K562 (cell line): ENCODE data around the gene C11orf98. TPM values are rescaled to one million over a fixed set of nuclear protein-coding genes. Genes with fewer than 3 reads are reported as not detected.

Experiments
- BCOR ChIP-seq: fragments of 450-650 bp; IDR thresholded peaks from 2 replicates; pipeline ENCODE4 v1.6.1; 2016
- DACH1 ChIP-seq: fragments of 450-650 bp; IDR thresholded peaks from 2 replicates; pipeline ENCODE4 v1.6.1; 2018; ENCODE audit not compliant: partially characterized antibody
- DNMT1 ChIP-seq: fragments of 450-650 bp; IDR thresholded peaks from 2 replicates; pipeline ENCODE4 v1.6.1; 2016; ENCODE audit warnings: antibody characterized with exemption, mild to moderate bottlenecking
- E2F3 ChIP-seq: fragments of 250-450 bp; sonication (Bioruptor Pico); IDR thresholded peaks from 2 replicates; pipeline ENCODE4 v1.4.0; 2020; ENCODE audit warnings: mild to moderate bottlenecking
- FIP1L1 ChIP-seq: fragments of 200-400 bp; formaldehyde crosslinking; IDR thresholded peaks from 2 replicates; pipeline ENCODE4 v1.6.1; 2018; ENCODE audit warnings: mild to moderate bottlenecking, low read depth, low read length; ENCODE audit not compliant: poor library complexity, severe bottlenecking
- FOXJ2 ChIP-seq: fragments of 200-800 bp; sonication (Bioruptor generic); IDR thresholded peaks from 2 replicates; pipeline ENCODE4 v1.6.1; 2016; ENCODE audit warnings: missing genetic modification characterization, missing compliant biosample characterization
- FOXJ3 ChIP-seq: sonication (generic); formaldehyde crosslinking; IDR thresholded peaks from 2 replicates; pipeline ENCODE4 v1.4.0; 2020; ENCODE audit warnings: mild to moderate bottlenecking, missing genetic modification reagents
- GATA2 ChIP-seq: sonication (generic); formaldehyde crosslinking; IDR thresholded peaks from 2 replicates; pipeline ENCODE4 v1.4.0; 2020; ENCODE audit warnings: mild to moderate bottlenecking, missing genetic modification reagents
- HDAC3 ChIP-seq: fragments of 450-650 bp; IDR thresholded peaks from 2 replicates; pipeline ENCODE4 v1.6.1; 2018; ENCODE audit warnings: borderline replicate concordance, mild to moderate bottlenecking, moderate library complexity; ENCODE audit not compliant: partially characterized antibody
- KHSRP ChIP-seq: fragments of 450-650 bp; IDR thresholded peaks from 2 replicates; pipeline ENCODE4 v1.6.1; 2017
- MEF2A ChIP-seq: IDR thresholded peaks from 2 replicates; pipeline ENCODE4 v1.6.1; 2011; ENCODE audit warnings: low read depth, mild to moderate bottlenecking, low read length, moderate library complexity; ENCODE audit not compliant: control insufficient read depth
- MTA3 ChIP-seq: fragments of 450-650 bp; formaldehyde crosslinking; IDR thresholded peaks from 2 replicates; pipeline ENCODE4 v1.6.1; 2017; ENCODE audit warnings: mild to moderate bottlenecking, borderline replicate concordance
- NFIC ChIP-seq: fragments of 450-650 bp; IDR thresholded peaks from 2 replicates; pipeline ENCODE4 v1.6.1; 2017; ENCODE audit warnings: mild to moderate bottlenecking, inconsistent platforms
- PHB ChIP-seq: fragments of 250-450 bp; sonication (Bioruptor Pico); IDR thresholded peaks from 2 replicates; pipeline ENCODE4 v1.5.0; 2021
- PRMT5 ChIP-seq: sonication (generic); formaldehyde crosslinking; IDR thresholded peaks from 2 replicates; pipeline ENCODE4 v1.5.0; 2020; ENCODE audit warnings: missing genetic modification reagents
- SIRT6 ChIP-seq: IDR thresholded peaks from one replicate; pipeline ENCODE4 v1.6.1; 2012; ENCODE audit warnings: low read depth, mild to moderate bottlenecking, control low read depth, inconsistent platforms, low read length, moderate library complexity
- SMARCC2 ChIP-seq: fragments of 450-650 bp; IDR thresholded peaks from 2 replicates; pipeline ENCODE4 v1.6.1; 2017; ENCODE audit warnings: antibody characterized with exemption, moderate library complexity, mild to moderate bottlenecking, low read depth
- STAT5A ChIP-seq: IDR thresholded peaks from 2 replicates; pipeline ENCODE4 v1.6.1; 2012; ENCODE audit warnings: low read length, inconsistent platforms, borderline replicate concordance
- SUPT5H ChIP-seq: fragments of 450-650 bp; IDR thresholded peaks from 2 replicates; pipeline ENCODE4 v1.6.1; 2016
- TAF1 ChIP-seq: IDR thresholded peaks from 2 replicates; pipeline ENCODE4 v1.6.1; 2011; ENCODE audit warnings: mild to moderate bottlenecking, low read length, moderate library complexity; ENCODE audit not compliant: insufficient read depth, control insufficient read depth, severe bottlenecking; ENCODE audit errors: extremely low read depth
- ZKSCAN3 ChIP-seq: fragments of 250-450 bp; sonication (Bioruptor Pico); IDR thresholded peaks from 2 replicates; pipeline ENCODE4 v1.4.0; 2020
- ZNF12 ChIP-seq: sonication (generic); formaldehyde crosslinking; IDR thresholded peaks from 2 replicates; pipeline ENCODE4 v1.4.0; 2020; ENCODE audit warnings: mild to moderate bottlenecking, missing genetic modification reagents
- polyA plus RNA-seq, 8 experiments: library from polyadenylated mRNA; depleted of rRNA in 4 of 8; stranded (reverse) in 5 of 8; unstranded in 3 of 8; fragments of >200 nt; fragmentation: Nextera tagmentation in 2 of 8; fragmentation: Illumina TruSeq in 1 of 8; extraction: Ambion mirVana in 2 of 8; extraction: Trizol in 1 of 8; gene quantifications; 2 replicates each; pipeline versions ENCODE4 v1.2.1 to v1.2.3, GENCODE V29; 2011 to 2014; ENCODE audit warnings: inconsistent platforms in 1 of 8, missing spikeins in 1 of 8
- total RNA-seq, 7 experiments: library from RNA; depleted of rRNA in 6 of 7; stranded (reverse); fragments of >200 nt in 6 of 7; fragmentation: Illumina TruSeq in 2 of 7; extraction: Trizol in 2 of 7; gene quantifications; 2 replicates each; pipeline versions ENCODE4 v1.2.1 to v1.2.3, GENCODE V29; 2011 to 2021; ENCODE audit warnings: low replicate concordance in 1 of 7
- TF ChIP-seq, protein P1 (sequence below): fragments of 250-450 bp; sonication (Bioruptor Pico); IDR thresholded peaks from 2 replicates; pipeline ENCODE4 v1.4.0; 2020
- TF ChIP-seq, protein P2 (sequence below): fragments of 450-650 bp; IDR thresholded peaks from 2 replicates; pipeline ENCODE4 v1.7.1; 2018; ENCODE audit warnings: mild to moderate bottlenecking, low read depth; ENCODE audit not compliant: partially characterized antibody
- TF ChIP-seq, protein P3 (sequence below): IDR thresholded peaks from 2 replicates; pipeline ENCODE4 v1.6.1; 2012; ENCODE audit warnings: low read depth, low read length, improper control_type of control experiment, borderline replicate concordance

C11orf98 gene
- total and polyA plus RNA-seq, 9 of the 15 experiments (the other 6 are each of a cell fraction or from before 2014, with no cell fraction given): 103 to 352 (median 218) TPM

DNA sequence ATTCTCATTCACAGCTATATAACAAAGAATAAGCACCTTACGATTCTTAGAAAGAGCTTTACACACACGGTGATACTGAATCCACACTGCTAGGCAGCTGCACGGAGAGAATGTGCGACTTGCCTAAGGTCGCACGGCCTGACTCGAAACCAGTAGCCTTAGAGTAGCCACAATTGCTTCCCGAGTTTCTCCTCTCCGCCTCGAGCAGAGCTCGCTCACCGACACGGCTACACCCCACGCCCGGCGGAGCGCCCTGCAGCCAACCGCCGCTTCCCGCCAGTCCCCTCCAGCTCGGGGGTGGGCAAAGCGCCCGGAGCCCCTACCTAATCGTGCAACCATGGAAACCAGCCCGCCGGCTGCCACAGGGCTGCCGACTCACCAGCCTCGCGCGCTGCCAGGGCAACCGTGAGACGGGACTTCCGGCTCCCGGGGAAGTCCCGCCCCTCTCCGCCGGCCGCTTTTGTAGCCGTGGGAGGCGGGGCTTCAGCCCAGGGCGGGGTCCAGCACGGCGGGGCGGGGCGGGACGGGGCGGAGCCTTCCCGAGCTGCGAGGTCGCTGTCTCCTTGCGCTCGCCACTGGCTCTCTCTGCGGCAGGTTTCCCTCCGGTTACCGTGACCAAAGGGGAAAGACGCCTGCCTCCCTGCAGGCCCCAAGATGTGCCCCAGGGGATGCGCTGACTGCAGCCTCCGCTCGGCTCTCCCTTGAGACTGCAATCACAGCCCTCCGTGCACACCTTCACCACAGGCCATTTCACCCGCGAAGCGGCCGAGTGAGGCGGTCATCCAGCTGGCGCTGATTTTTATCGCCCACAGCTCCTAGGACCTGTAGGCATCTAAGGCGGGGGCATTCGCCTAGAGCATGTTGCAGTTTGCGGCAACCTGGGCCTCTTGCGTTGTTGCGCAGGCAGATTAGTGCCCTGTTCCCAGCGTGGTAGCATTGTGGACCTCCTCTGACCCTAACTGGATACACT lies 41.2 kb upstream of the C11orf98 start (continued):
- TF ChIP-seq FIP1L1 (no peak), MTA3 (peak; percentile 81), BCOR (0 out of 2 replicates have a peak, but pooled peaks have one; percentile 30), SMARCC2 (no peak), HDAC3 (no peak), ZKSCAN3 (CRISPR knock-in tag) (no peak), SIRT6 (no peak), DACH1 (peak; percentile 57), ZNF12 (CRISPR knock-in tag) (no peak), PHB (CRISPR knock-in tag) (no peak), STAT5A (no peak), FOXJ2 (tag) (no peak), SUPT5H (peak; percentile 86), TAF1 (no peak), KHSRP (no peak), FOXJ3 (CRISPR knock-in tag) (no peak), MEF2A (no peak), NFIC (peak; percentile 28; the same call in 1 of the 2 replicates), E2F3 (CRISPR knock-in tag) (0 out of 2 replicates have a peak, but pooled peaks have one; percentile 37), DNMT1 (no peak), PRMT5 (CRISPR knock-in tag) (no peak), GATA2 (CRISPR knock-in tag) (peak; percentile 80)
- TF ChIP-seq, protein P1, sequence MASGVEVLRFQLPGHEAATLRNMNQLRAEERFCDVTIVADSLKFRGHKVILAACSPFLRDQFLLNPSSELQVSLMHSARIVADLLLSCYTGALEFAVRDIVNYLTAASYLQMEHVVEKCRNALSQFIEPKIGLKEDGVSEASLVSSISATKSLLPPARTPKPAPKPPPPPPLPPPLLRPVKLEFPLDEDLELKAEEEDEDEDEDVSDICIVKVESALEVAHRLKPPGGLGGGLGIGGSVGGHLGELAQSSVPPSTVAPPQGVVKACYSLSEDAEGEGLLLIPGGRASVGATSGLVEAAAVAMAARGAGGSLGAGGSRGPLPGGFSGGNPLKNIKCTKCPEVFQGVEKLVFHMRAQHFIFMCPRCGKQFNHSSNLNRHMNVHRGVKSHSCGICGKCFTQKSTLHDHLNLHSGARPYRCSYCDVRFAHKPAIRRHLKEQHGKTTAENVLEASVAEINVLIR (CRISPR knock-in tag): no peak
- TF ChIP-seq, protein P2, sequence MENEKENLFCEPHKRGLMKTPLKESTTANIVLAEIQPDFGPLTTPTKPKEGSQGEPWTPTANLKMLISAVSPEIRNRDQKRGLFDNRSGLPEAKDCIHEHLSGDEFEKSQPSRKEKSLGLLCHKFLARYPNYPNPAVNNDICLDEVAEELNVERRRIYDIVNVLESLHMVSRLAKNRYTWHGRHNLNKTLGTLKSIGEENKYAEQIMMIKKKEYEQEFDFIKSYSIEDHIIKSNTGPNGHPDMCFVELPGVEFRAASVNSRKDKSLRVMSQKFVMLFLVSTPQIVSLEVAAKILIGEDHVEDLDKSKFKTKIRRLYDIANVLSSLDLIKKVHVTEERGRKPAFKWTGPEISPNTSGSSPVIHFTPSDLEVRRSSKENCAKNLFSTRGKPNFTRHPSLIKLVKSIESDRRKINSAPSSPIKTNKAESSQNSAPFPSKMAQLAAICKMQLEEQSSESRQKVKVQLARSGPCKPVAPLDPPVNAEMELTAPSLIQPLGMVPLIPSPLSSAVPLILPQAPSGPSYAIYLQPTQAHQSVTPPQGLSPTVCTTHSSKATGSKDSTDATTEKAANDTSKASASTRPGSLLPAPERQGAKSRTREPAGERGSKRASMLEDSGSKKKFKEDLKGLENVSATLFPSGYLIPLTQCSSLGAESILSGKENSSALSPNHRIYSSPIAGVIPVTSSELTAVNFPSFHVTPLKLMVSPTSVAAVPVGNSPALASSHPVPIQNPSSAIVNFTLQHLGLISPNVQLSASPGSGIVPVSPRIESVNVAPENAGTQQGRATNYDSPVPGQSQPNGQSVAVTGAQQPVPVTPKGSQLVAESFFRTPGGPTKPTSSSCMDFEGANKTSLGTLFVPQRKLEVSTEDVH: no peak
- TF ChIP-seq, protein P3, sequence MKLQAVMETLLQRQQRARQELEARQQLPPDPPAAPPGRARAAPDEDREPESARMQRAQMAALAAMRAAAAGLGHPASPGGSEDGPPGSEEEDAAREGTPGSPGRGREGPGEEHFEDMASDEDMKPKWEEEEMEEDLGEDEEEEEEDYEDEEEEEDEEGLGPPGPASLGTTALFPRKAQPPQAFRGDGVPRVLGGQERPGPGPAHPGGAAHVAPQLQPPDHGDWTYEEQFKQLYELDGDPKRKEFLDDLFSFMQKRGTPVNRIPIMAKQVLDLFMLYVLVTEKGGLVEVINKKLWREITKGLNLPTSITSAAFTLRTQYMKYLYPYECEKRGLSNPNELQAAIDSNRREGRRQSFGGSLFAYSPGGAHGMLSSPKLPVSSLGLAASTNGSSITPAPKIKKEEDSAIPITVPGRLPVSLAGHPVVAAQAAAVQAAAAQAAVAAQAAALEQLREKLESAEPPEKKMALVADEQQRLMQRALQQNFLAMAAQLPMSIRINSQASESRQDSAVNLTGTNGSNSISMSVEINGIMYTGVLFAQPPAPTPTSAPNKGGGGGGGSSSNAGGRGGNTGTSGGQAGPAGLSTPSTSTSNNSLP: no peak
